Naive thymus-derived CD4-positive, alpha-beta T cell (primary cell): ENCODE data around the gene LGR5. TPM values are rescaled to one million over a fixed set of nuclear protein-coding genes. Genes with fewer than 3 reads are reported as not detected.
A peak's percentile ranks its signal among the peaks of the same experiment; 100 is the strongest.

Experiments
- ATAC-seq: fragments of 150-1000 bp; cut with Tn5 transposase; 2 replicates; pipeline ENCODE4 v1.10.0; 2021; ENCODE audit warnings: mild to moderate bottlenecking, moderate library complexity
- CTCF ChIA-PET: fragments of 350-600 bp; sonication (Branson Sonifier 250); formaldehyde crosslinking; loops from one replicate; lab custom pipeline; 2021; ENCODE audit warnings: antibody characterized with exemption; lab: Charles Lee
- POLR2A ChIA-PET: fragments of 350-600 bp; sonication (Branson Sonifier 250); formaldehyde crosslinking; loops from one replicate; lab custom pipeline; 2021; ENCODE audit warnings: antibody characterized with exemption, inconsistent platforms; lab: Charles Lee
- DNase-seq, 9 donors: peaks; one replicate each; pipeline versions ENCODE4 v3.0.0 to v3.0.0-alpha.2; 2020 to 2022; ENCODE audit warnings: mixed read lengths in 1 of 9
- H3K27ac ChIP-seq: one replicate; pipeline ENCODE4 v1.7.0; 2013; ENCODE audit warnings: mild to moderate bottlenecking, low read depth, low read length, moderate library complexity
- H3K27me3 ChIP-seq, 2 donors: one replicate each; pipeline ENCODE4 v1.7.0; 2013; ENCODE audit warnings: low read length in 2 of 2, mild to moderate bottlenecking in 2 of 2, moderate library complexity in 2 of 2; ENCODE audit not compliant: control insufficient read depth in 2 of 2, insufficient read depth in 2 of 2
- H3K36me3 ChIP-seq, 3 experiments: 1 replicate in 2 of 3; 2 replicates in 1 of 3; pipeline ENCODE4 v1.7.0; 2013; ENCODE audit warnings: low read length in 3 of 3, mild to moderate bottlenecking in 3 of 3, moderate library complexity in 1 of 3; ENCODE audit not compliant: insufficient read depth in 3 of 3, control insufficient read depth in 2 of 3
- H3K4me1 ChIP-seq, 2 donors: one replicate each; pipeline ENCODE4 v1.7.0; 2013; ENCODE audit warnings: low read length in 2 of 2, mild to moderate bottlenecking in 2 of 2, moderate library complexity in 1 of 2; ENCODE audit not compliant: control insufficient read depth in 2 of 2, insufficient read depth in 2 of 2
- H3K4me3 ChIP-seq: 2 replicates; pipeline ENCODE4 v1.7.0; 2013; ENCODE audit warnings: mild to moderate bottlenecking, low read length
- H3K9me3 ChIP-seq, 3 experiments: 1 replicate in 2 of 3; 2 replicates in 1 of 3; pipeline ENCODE4 v1.7.0; 2013; ENCODE audit warnings: low read length in 3 of 3; ENCODE audit not compliant: control insufficient read depth in 2 of 3
- H3K27ac Mint-ChIP-seq, 9 donors: one replicate each; pipeline ENCODE4 v1.8.0; 2020 to 2022; ENCODE audit warnings: mixed read lengths in 9 of 9, mild to moderate bottlenecking in 8 of 9, moderate library complexity in 5 of 9, inconsistent platforms in 2 of 9
- H3K27me3 Mint-ChIP-seq, 5 donors: one replicate each; pipeline ENCODE4 v1.8.0; 2021 to 2022; ENCODE audit warnings: mixed read lengths in 5 of 5, mild to moderate bottlenecking in 1 of 5
- H3K36me3 Mint-ChIP-seq, 5 donors: one replicate each; pipeline ENCODE4 v1.8.0; 2020 to 2022; ENCODE audit warnings: mixed read lengths in 5 of 5, mild to moderate bottlenecking in 3 of 5, inconsistent platforms in 1 of 5
- H3K4me1 Mint-ChIP-seq, 7 donors: one replicate each; pipeline ENCODE4 v1.8.0; 2020 to 2022; ENCODE audit warnings: mixed read lengths in 7 of 7, mild to moderate bottlenecking in 3 of 7, inconsistent platforms in 1 of 7
- H3K4me3 Mint-ChIP-seq, 10 donors: one replicate each; pipeline ENCODE4 v1.8.0; 2020 to 2022; ENCODE audit warnings: mild to moderate bottlenecking in 10 of 10, mixed read lengths in 10 of 10, moderate library complexity in 6 of 10, inconsistent platforms in 2 of 10
- H3K9me3 Mint-ChIP-seq, 11 donors: one replicate each; pipeline ENCODE4 v1.8.0; 2020 to 2022; ENCODE audit warnings: mixed read lengths in 11 of 11, mild to moderate bottlenecking in 4 of 11, inconsistent platforms in 1 of 11, moderate library complexity in 1 of 11
- intact Hi-C, 2 donors: fragments of 100-400 bp; cut with micrococcal nuclease; formaldehyde crosslinking; loops; one replicate each; pipeline ENCODE4 v1.15.1; 2023
- polyA plus RNA-seq, 2 donors: library from polyadenylated mRNA; unstranded; fragments of 300-500 nt; fragmentation: Illumina TruSeq; gene quantifications; one replicate each; pipeline ENCODE4 v1.2.3, GENCODE V29; 2021
- total RNA-seq, 6 experiments: library from RNA in 5 of 6; stranded (reverse) in 5 of 6; gene quantifications; 1 replicate in 5 of 6; 2 replicates in 1 of 6; pipeline ENCODE4 v1.2.3 and lab custom pipeline; 2021 to 2026

The LGR5 gene, protein sequence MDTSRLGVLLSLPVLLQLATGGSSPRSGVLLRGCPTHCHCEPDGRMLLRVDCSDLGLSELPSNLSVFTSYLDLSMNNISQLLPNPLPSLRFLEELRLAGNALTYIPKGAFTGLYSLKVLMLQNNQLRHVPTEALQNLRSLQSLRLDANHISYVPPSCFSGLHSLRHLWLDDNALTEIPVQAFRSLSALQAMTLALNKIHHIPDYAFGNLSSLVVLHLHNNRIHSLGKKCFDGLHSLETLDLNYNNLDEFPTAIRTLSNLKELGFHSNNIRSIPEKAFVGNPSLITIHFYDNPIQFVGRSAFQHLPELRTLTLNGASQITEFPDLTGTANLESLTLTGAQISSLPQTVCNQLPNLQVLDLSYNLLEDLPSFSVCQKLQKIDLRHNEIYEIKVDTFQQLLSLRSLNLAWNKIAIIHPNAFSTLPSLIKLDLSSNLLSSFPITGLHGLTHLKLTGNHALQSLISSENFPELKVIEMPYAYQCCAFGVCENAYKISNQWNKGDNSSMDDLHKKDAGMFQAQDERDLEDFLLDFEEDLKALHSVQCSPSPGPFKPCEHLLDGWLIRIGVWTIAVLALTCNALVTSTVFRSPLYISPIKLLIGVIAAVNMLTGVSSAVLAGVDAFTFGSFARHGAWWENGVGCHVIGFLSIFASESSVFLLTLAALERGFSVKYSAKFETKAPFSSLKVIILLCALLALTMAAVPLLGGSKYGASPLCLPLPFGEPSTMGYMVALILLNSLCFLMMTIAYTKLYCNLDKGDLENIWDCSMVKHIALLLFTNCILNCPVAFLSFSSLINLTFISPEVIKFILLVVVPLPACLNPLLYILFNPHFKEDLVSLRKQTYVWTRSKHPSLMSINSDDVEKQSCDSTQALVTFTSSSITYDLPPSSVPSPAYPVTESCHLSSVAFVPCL
- total RNA-seq (not detected), polyA plus RNA-seq (not detected), total RNA-seq (lab: John Stamatoyannopoulos, UW) (not detected)

- peaks cover 9 to 30% (median 22%) of the 10 kb centered on the region in 11 donors for H3K9me3 Mint-ChIP-seq
- ATAC-seq (peak; percentile 32), DNase-seq (peak in 3 of 9 donors; percentile 7 to 24 (median 12))
- peaks cover 61 to 73% (median 69%) of the 10 kb centered on the region in 5 donors for H3K27me3 Mint-ChIP-seq
- H3K36me3 Mint-ChIP-seq = peaks cover 2 to 17% (median 7%) of the 10 kb centered on the region in 5 donors
- intact Hi-C loops = no loop called here
- Histone ChIP-seq H3K9me3 (peaks cover 0 to 11% (median 0%) of the 10 kb centered on the region in 3 experiments), H3K27ac (no peak within 1 kb of the TSS), H3K4me3 (peak within 1 kb of the TSS; percentile 17), H3K36me3 (no peaks in the 10 kb centered on the region), H3K4me1 (peaks cover 0 to 7% of the 10 kb centered on the region in 2 donors), H3K27me3 (peaks cover 0 to 11% of the 10 kb centered on the region in 2 donors)
- H3K27ac Mint-ChIP-seq = no peak within 1 kb of the TSS
- ChIA-PET CTCF (no interaction called here), POLR2A (no interaction called here)
- H3K4me3 Mint-ChIP-seq = peak within 1 kb of the TSS; percentile 72 to 93 (median 84)
- H3K4me1 Mint-ChIP-seq = peaks cover 12 to 25% (median 22%) of the 10 kb centered on the region in 7 donors
These were observed at the start of gene LGR5 for GRCh38 chr12:71439613-71440344. Gene LGR5, plus strand, starts transcription at chr12:71439798. Its CDS starts 283 bp downstream, at chr12:71440081.

- POLR2A ChIA-PET = no interaction called here
- no peaks in the 10 kb centered on the region for H3K36me3 ChIP-seq
These were observed 47.0 kb upstream of the LGR5 start for GRCh38 chr12:71392521-71393145.

GRCh38 chr12:71393625-71394024 lies 46.0 kb upstream of the LGR5 start:
- H3K27me3 Mint-ChIP-seq = peaks cover 0 to 4% (median 4%) of the 10 kb centered on the region in 5 donors
- no peak overlapping the region for H3K4me3 Mint-ChIP-seq
- H3K27me3 ChIP-seq = no peaks in the 10 kb centered on the region
- DNase-seq = no peak
- ATAC-seq = no peak
- H3K27ac Mint-ChIP-seq = no peak overlapping the region
- H3K4me1 ChIP-seq = no peaks in the 10 kb centered on the region
- no peaks in the 10 kb centered on the region for H3K36me3 Mint-ChIP-seq
- H3K4me1 Mint-ChIP-seq = no peaks in the 10 kb centered on the region
- no peak overlapping the region for H3K27ac ChIP-seq
- no peaks in the 10 kb centered on the region for H3K36me3 ChIP-seq
- intact Hi-C loops = no loop called here
- CTCF ChIA-PET = interaction anchor here (1.2 kb wide), 1 partner anchor 22 kb away, joined by 3 read pairs; no protein-coding TSS in a partner anchor
- POLR2A ChIA-PET = no interaction called here
- H3K4me3 ChIP-seq = no peak overlapping the region
- H3K9me3 ChIP-seq = no peaks in the 10 kb centered on the region
- H3K9me3 Mint-ChIP-seq = peaks cover 0 to 1% (median 0%) of the 10 kb centered on the region in 11 donors

More at GRCh38 chr12:71392521-71393145, 47.0 kb upstream of the LGR5 start:
- H3K27me3 Mint-ChIP-seq = peaks cover 2 to 12% (median 6%) of the 10 kb centered on the region in 5 donors
- intact Hi-C loops = no loop called here
- H3K36me3 Mint-ChIP-seq = no peaks in the 10 kb centered on the region
- peak in 5 of 9 donors; percentile 1 to 17 (median 6) for DNase-seq
- Histone ChIP-seq H3K9me3 (no peaks in the 10 kb centered on the region), H3K27me3 (no peaks in the 10 kb centered on the region), H3K4me3 (no peak overlapping the region), H3K4me1 (no peaks in the 10 kb centered on the region), H3K27ac (no peak overlapping the region)
- H3K4me1 Mint-ChIP-seq = no peaks in the 10 kb centered on the region
- H3K9me3 Mint-ChIP-seq = peaks cover 0 to 3% (median 0%) of the 10 kb centered on the region in 11 donors
- no peak overlapping the region for H3K4me3 Mint-ChIP-seq
- H3K27ac Mint-ChIP-seq = no peak overlapping the region
- ATAC-seq = peak; percentile 48
- CTCF ChIA-PET = interaction anchor here (0.6 to 1.2 kb wide), 3 partner anchors 23 to 1484 kb away, joined by 3 read pairs; no protein-coding TSS in a partner anchor

- no peaks in the 10 kb centered on the region for H3K9me3 Mint-ChIP-seq
- DNase-seq = no peak
- H3K4me1 Mint-ChIP-seq = no peaks in the 10 kb centered on the region
- H3K36me3 ChIP-seq = no peaks in the 10 kb centered on the region
- H3K4me1 ChIP-seq = no peaks in the 10 kb centered on the region
- H3K27me3 Mint-ChIP-seq = peaks cover 2 to 12% (median 3%) of the 10 kb centered on the region in 5 donors
- no peak overlapping the region for H3K27ac ChIP-seq
- ATAC-seq = no peak
- H3K4me3 ChIP-seq = no peak overlapping the region
- ChIA-PET CTCF (no interaction called here), POLR2A (no interaction called here)
- no peaks in the 10 kb centered on the region for H3K27me3 ChIP-seq
- no peak overlapping the region for H3K27ac Mint-ChIP-seq
- no peak overlapping the region for H3K4me3 Mint-ChIP-seq
- no peaks in the 10 kb centered on the region for H3K9me3 ChIP-seq
- intact Hi-C loops = no loop called here
- no peaks in the 10 kb centered on the region for H3K36me3 Mint-ChIP-seq
These were observed 42.1 kb upstream of the LGR5 start for GRCh38 chr12:71397433-71397954.

DNA sequence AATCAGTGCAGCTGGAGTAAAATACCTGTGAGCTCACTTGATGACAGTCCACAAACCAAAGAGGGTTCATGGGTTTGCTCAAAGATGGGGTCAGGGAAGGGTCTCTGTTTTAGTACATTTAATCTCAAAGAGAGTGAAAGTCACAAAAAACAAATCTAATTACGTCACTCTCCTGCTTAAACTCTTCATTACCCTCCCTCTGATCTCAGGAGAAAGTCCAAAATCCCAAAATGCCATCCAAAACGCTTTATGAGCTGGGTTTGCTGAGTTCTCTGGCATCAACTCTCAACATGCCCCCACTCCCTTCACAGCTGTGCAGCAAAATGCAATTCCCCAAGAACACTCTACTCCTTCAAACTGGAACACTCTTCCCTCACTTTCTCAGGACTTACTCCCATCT lies 40.4 kb upstream of the LGR5 start:
- POLR2A ChIA-PET = no interaction called here

More for the DNA sequence above, 40.4 kb upstream of the LGR5 start:
- H3K4me1 ChIP-seq = no peaks in the 10 kb centered on the region
- no peak overlapping the region for H3K4me3 ChIP-seq
- H3K36me3 ChIP-seq = no peaks in the 10 kb centered on the region
- H3K27me3 ChIP-seq = no peaks in the 10 kb centered on the region
- Mint-ChIP-seq H3K4me1 (no peaks in the 10 kb centered on the region), H3K9me3 (peaks cover 0 to 7% (median under 1%) of the 10 kb centered on the region in 11 donors), H3K36me3 (peaks cover 0 to 4% (median 0%) of the 10 kb centered on the region in 5 donors), H3K27ac (no peak overlapping the region), H3K27me3 (peaks cover 0 to 27% (median 17%) of the 10 kb centered on the region in 5 donors), H3K4me3 (no peak overlapping the region)
- CTCF ChIA-PET = no interaction called here
- DNase-seq = no peak
- no peaks in the 10 kb centered on the region for H3K9me3 ChIP-seq
- no peak overlapping the region for H3K27ac ChIP-seq
- intact Hi-C loops = no loop called here
- ATAC-seq = no peak
